LNCaP clone FGC (cell line): ENCODE data around the gene HPS1.

Experiments
- DNase-seq: peaks from one replicate; pipeline ENCODE4 v3.0.0-alpha.2; 2011; ENCODE audit warnings: low read depth
- H3K4me3 ChIP-seq: 2 replicates; pipeline ENCODE4 v1.5.1; 2011; ENCODE audit warnings: mild to moderate bottlenecking, low read depth, low read length, control low read depth
- TF ChIP-seq, protein P1 (sequence below): IDR thresholded peaks from 2 replicates; pipeline ENCODE4 v1.5.1; 2012; ENCODE audit warnings: mild to moderate bottlenecking; ENCODE audit not compliant: control insufficient read depth, insufficient read depth; ENCODE audit errors: extremely low read depth

HPS1 gene

DNA sequence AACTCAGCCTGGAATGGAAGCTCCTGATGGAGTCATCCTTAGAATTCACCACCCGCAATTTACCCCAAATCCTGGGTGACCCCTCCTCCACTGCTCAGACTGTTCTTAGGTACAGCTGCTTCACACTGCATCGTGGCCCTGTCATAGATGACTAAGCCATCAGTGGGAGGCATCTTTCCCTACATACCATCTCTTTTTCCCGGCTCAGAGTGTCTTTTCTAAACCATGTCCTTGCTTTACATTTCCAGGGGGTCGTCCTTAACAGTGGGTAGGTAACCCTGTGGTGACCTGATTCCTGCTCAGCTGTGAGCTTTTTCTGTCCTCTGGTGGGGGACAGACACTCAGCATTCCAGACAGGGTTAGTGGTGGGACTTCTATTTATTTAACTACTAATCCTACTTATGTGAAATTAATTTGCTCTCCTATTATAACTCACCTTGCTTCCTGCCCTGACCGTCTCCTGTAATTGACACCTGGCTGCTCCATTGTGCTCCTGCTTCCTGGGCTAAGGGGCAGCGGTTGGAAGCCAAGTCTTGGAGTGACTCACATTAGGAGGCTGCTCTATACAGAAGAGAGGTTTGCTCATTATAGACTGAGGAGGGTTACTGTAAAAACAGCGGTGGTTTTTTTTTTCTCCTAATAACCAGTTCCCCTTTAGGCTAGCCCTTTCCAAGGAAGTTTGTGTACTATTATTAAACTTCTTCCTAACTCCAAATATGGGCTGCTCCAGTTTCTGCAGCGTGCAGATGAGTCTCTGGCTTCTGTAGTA lies 72.3 kb downstream of the HPS1 start:
- no peak for DNase-seq
- TF ChIP-seq, protein P1, sequence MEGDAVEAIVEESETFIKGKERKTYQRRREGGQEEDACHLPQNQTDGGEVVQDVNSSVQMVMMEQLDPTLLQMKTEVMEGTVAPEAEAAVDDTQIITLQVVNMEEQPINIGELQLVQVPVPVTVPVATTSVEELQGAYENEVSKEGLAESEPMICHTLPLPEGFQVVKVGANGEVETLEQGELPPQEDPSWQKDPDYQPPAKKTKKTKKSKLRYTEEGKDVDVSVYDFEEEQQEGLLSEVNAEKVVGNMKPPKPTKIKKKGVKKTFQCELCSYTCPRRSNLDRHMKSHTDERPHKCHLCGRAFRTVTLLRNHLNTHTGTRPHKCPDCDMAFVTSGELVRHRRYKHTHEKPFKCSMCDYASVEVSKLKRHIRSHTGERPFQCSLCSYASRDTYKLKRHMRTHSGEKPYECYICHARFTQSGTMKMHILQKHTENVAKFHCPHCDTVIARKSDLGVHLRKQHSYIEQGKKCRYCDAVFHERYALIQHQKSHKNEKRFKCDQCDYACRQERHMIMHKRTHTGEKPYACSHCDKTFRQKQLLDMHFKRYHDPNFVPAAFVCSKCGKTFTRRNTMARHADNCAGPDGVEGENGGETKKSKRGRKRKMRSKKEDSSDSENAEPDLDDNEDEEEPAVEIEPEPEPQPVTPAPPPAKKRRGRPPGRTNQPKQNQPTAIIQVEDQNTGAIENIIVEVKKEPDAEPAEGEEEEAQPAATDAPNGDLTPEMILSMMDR: no peak
- H3K4me3 ChIP-seq: no peak overlapping the region

DNA sequence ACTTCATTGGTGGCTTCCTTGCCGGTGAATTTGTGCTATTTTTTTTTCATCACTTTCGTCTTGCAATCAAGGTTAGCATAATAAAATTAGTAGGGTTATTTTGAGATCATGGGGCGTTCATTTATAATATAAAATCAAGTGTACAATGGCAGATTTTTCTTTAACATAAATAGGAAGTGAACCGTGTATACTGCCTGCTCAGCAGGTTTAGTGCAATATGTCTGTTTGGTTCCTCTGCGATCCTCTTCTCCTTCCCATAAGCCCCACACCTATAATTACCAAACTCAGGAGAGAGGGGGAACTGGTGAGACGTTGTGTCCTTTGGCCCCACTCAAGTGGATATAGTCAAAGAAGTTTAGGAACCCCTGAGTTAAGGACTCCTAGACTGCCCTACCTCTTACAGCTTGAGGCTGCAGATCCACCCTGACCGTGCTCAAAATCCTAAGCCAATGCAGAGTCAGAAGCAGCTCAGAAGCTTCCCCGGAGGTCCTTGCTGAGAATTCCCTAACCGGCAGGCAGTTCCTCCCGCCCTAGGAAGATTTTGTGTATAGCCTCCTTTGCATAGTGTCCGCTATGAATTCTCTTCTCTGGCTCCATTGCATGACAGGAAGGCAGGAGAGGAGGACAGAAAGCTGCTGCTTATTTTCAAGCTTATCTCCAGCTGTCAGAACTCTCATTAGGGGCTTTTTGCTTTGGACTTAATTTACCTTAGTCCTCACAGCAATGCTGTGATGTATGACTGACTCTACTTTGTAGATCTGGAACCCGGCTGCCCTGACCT lies 73.3 kb downstream of the HPS1 start:
- no peak overlapping the region for H3K4me3 ChIP-seq
- TF ChIP-seq, protein P1: no peak
- no peak for DNase-seq

DNA sequence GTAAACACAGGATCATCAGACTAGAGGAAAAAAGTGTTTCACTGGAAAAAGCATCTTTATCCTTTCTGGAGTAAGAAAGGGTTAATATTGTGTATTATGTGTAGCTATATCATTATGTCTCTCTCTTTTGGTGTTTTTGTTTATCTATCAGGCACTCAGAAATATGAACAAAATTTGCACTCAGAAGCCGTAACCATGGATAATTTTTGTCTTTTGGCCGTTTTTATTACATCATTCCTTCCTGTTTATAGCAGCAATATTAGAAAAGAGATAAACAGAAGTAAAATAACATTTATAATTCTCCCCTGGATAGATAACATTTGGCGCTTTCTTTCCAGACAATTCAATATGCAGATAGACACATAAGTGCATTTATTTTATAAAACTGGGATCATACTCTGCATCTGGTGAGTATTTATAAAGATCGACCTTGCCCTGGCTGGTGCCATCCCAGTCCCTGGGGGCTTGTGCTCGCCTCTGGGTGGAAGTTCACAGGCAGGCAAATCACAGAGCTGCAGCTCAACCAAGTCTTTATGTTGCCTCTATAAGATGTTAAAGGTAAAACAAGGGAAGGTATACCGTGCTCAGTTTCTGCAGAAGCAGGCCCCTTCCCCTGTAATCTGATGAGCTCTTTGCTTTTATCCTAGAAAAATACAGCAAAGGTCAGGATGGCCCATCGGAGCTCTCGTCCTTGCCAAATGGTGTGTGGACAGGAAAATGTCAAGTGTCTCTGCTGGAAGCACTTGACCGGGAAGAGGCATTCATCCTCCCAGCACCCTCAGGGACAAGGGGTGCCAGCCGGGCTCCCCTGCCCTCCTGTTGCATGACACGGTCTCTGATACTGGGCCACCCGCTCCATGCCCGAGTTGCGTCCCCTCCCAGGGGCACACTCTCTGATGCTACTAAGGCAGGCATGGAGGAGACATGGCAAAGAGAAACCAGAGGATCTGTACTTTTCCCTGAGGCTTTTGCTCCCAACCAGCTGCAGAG lies 75.6 kb downstream of the HPS1 start:
- no peak for DNase-seq
- no peak overlapping the region for H3K4me3 ChIP-seq
- TF ChIP-seq, protein P1: no peak

DNA sequence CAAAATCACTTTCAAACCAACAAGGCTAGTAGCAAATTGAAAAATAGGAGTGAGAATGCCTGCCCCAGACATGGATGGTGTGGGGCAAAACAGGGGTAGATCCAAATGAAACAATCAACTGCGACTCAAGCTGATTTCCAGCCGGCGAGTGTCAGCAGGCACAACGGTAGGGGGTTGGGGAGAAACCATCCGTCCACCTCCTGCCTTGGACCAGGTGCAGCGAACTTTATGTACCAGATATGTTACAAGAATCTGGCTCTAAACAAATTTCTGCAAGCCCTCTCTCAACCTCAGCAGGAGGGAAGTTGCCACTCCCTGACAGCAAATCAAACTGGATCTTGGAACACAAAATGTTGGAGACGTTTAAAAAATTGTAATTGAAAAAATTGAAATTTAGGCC lies 76.9 kb downstream of the HPS1 start:
- TF ChIP-seq, protein P1: no peak
- H3K4me3 ChIP-seq: no peak overlapping the region
- DNase-seq: no peak

DNA sequence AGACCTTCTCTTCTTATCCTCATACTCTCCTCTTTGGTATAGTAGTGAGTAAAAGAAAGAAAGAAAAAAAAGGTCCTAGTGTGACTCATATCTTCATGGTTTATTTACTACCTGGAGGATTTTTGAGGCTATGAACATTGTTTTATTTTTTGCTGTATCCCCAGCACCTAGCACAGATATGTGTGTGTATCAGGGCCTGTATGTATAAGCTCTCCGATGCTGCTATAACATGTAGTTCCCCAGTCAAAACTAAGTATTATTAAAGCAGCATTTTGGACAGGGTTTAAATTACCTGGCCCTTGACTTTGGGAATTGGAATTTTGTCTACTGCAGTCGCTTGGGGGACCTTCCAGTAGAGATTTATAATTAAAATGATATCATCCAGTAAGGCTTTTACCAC lies 78.1 kb downstream of the HPS1 start:
- TF ChIP-seq, protein P1: no peak
- DNase-seq: no peak

DNA sequence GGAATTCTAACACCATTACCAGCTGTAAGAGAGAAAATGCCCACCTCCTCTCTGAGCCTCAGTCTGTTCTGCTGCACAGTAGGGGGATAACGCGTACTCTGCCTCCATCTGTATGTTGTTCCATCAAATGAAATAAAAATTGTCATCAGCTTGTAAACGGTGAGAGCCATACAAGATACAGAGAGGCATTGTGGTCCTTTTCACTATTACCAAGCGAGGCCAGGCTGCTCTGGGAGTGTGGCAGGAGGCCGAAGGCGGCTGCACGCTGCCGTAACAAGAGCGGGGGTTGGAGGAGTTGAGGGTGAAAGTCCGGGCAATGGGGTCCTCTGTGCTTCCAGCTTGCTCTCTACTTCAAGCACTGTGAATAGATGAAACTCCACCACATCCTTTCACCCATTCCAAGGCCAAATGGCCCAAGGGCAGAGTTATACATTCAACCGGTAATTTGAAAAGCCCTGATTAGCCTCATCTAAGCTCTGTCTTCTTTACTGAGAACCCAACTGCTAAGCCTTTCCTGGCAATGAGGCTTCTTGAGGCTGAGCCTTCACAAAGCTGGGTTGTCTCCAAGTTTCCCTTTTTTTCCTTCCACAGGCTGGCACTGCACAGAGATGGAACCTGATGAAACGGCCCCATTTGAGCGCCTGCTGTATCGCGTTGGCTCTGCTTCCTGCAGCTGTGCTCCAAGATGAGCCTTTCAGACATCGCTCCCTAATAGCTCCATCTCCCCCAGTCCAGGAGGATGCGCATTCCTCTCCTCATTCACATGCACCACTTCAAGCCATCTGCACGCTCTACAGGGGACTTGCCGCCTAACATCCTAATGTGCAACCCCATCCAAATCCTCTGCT lies 78.9 kb downstream of the HPS1 start:
- no peak for DNase-seq
- H3K4me3 ChIP-seq: no peak overlapping the region
- TF ChIP-seq, protein P1: no peak

More for the DNA sequence above, 78.1 kb downstream of the HPS1 start:
- no peak overlapping the region for H3K4me3 ChIP-seq
